WTC11 (cell line): ENCODE measurements around the gene MALSU1. TPM values are rescaled to one million over a fixed set of nuclear protein-coding genes. Genes with fewer than 3 reads are reported as not detected.

Experiments
- ATAC-seq: fragments of 200-7000 bp; cut with Tn5 transposase; 2 replicates; pipeline ENCODE4 v1.10.0; 2021; ENCODE audit warnings: mild to moderate bottlenecking, moderate library complexity
- CTCF ChIA-PET: fragments of 300-600 bp; sonication (Branson Sonifier 250); formaldehyde crosslinking; loops from one replicate; lab custom pipeline; 2021; ENCODE audit warnings: antibody characterized with exemption; lab: Charles Lee
- POLR2A ChIA-PET: fragments of 350-600 bp; sonication (Branson Sonifier 250); formaldehyde crosslinking; loops from one replicate; lab custom pipeline; 2021; ENCODE audit warnings: antibody characterized with exemption; lab: Charles Lee
- DNase-seq: peaks from one replicate; pipeline ENCODE4 v3.0.0; 2021; ENCODE audit warnings: low spot score
- H3K27ac Mint-ChIP-seq: 2 replicates; pipeline ENCODE4 v1.8.0; 2021; ENCODE audit warnings: mixed read lengths
- H3K27me3 Mint-ChIP-seq: 2 replicates; pipeline ENCODE4 v1.8.0; 2021; ENCODE audit warnings: low read depth, mild to moderate bottlenecking, moderate library complexity, mixed read lengths
- H3K36me3 Mint-ChIP-seq: 2 replicates; pipeline ENCODE4 v1.8.0; 2021; ENCODE audit warnings: mixed read lengths
- H3K4me1 Mint-ChIP-seq: 2 replicates; pipeline ENCODE4 v1.8.0; 2022; ENCODE audit warnings: mixed read lengths
- H3K4me3 Mint-ChIP-seq: 2 replicates; pipeline ENCODE4 v1.8.0; 2021; ENCODE audit warnings: mild to moderate bottlenecking, moderate library complexity, mixed read lengths
- H3K9me3 Mint-ChIP-seq: 2 replicates; pipeline ENCODE4 v1.8.0; 2021; ENCODE audit warnings: mixed read lengths
- AR ChIP-seq: fragments of 250-450 bp; sonication (Bioruptor Pico); IDR thresholded peaks from 2 replicates; pipeline ENCODE4 v1.9.0; 2021; ENCODE audit warnings: mild to moderate bottlenecking
- ATF6 ChIP-seq: sonication (generic); formaldehyde crosslinking; IDR thresholded peaks from 2 replicates; pipeline ENCODE4 v1.8.1; 2023; ENCODE audit warnings: mild to moderate bottlenecking, missing genetic modification reagents
- CREM ChIP-seq: sonication (generic); formaldehyde crosslinking; IDR thresholded peaks from 2 replicates; pipeline ENCODE4 v1.8.1; 2022; ENCODE audit warnings: mild to moderate bottlenecking, missing genetic modification reagents, moderate library complexity
- ERG ChIP-seq: fragments of 250-450 bp; sonication (Bioruptor Pico); IDR thresholded peaks from 2 replicates; pipeline ENCODE4 v1.8.0; 2021; ENCODE audit warnings: mild to moderate bottlenecking
- ESRRA ChIP-seq: sonication (generic); formaldehyde crosslinking; IDR thresholded peaks from 2 replicates; pipeline ENCODE4 v1.8.1; 2022; ENCODE audit warnings: mild to moderate bottlenecking, missing genetic modification reagents, borderline replicate concordance
- FOXK1 ChIP-seq: sonication (generic); formaldehyde crosslinking; IDR thresholded peaks from 2 replicates; pipeline ENCODE4 v1.8.0; 2022; ENCODE audit warnings: mild to moderate bottlenecking, moderate library complexity, missing genetic modification reagents
- HMGA2 ChIP-seq: fragments of 250-450 bp; sonication (Bioruptor Pico); IDR thresholded peaks from 2 replicates; pipeline ENCODE4 v1.4.0; 2021; ENCODE audit warnings: mild to moderate bottlenecking, moderate library complexity
- JAZF1 ChIP-seq: fragments of 250-450 bp; sonication (Bioruptor Pico); IDR thresholded peaks from 2 replicates; pipeline ENCODE4 v1.9.0; 2021; ENCODE audit warnings: moderate library complexity, mild to moderate bottlenecking, inconsistent platforms
- KAT7 ChIP-seq: sonication (generic); formaldehyde crosslinking; IDR thresholded peaks from 2 replicates; pipeline ENCODE4 v1.8.1; 2023; ENCODE audit warnings: missing genetic modification reagents, mild to moderate bottlenecking, borderline replicate concordance
- MXD4 ChIP-seq: fragments of 250-450 bp; sonication (Bioruptor Pico); IDR thresholded peaks from 2 replicates; pipeline ENCODE4 v1.8.0; 2021; ENCODE audit warnings: mild to moderate bottlenecking, moderate library complexity, borderline replicate concordance
- MYBL2 ChIP-seq: sonication (generic); formaldehyde crosslinking; IDR thresholded peaks from 2 replicates; pipeline ENCODE4 v1.8.1; 2023; ENCODE audit warnings: mild to moderate bottlenecking, moderate library complexity, missing genetic modification reagents
- NFE2L1 ChIP-seq: sonication (generic); formaldehyde crosslinking; IDR thresholded peaks from 2 replicates; pipeline ENCODE4 v1.8.1; 2023; ENCODE audit warnings: missing genetic modification reagents
- OVOL2 ChIP-seq: fragments of 250-450 bp; sonication (Bioruptor Pico); IDR thresholded peaks from 2 replicates; pipeline ENCODE4 v1.9.0; 2021; ENCODE audit warnings: mild to moderate bottlenecking, borderline replicate concordance
- PRRX2 ChIP-seq: fragments of 250-450 bp; sonication (Bioruptor Pico); IDR thresholded peaks from 2 replicates; pipeline ENCODE4 v1.8.0; 2021; ENCODE audit warnings: mild to moderate bottlenecking
- SMAD3 ChIP-seq: sonication (generic); formaldehyde crosslinking; IDR thresholded peaks from 2 replicates; pipeline ENCODE4 v1.8.0; 2022; ENCODE audit warnings: missing genetic modification reagents, mild to moderate bottlenecking, borderline replicate concordance
- SMAD4 ChIP-seq: sonication (generic); formaldehyde crosslinking; IDR thresholded peaks from 2 replicates; pipeline ENCODE4 v1.8.0; 2022; ENCODE audit warnings: mild to moderate bottlenecking, missing genetic modification reagents
- SOX15 ChIP-seq: fragments of 250-450 bp; sonication (Bioruptor Pico); IDR thresholded peaks from 2 replicates; pipeline ENCODE4 v1.9.0; 2021; ENCODE audit warnings: mild to moderate bottlenecking
- STAT6 ChIP-seq: sonication (generic); formaldehyde crosslinking; conservative IDR thresholded peaks from 2 replicates; pipeline ENCODE4 v1.8.1; 2023; ENCODE audit warnings: mild to moderate bottlenecking, low read depth, missing genetic modification reagents, moderate library complexity
- ZNF281 ChIP-seq: sonication (generic); formaldehyde crosslinking; IDR thresholded peaks from 2 replicates; pipeline ENCODE4 v1.8.0; 2023; ENCODE audit warnings: mild to moderate bottlenecking, missing genetic modification reagents
- ZNF512 ChIP-seq: sonication (generic); formaldehyde crosslinking; IDR thresholded peaks from 2 replicates; pipeline ENCODE4 v1.8.1; 2022; ENCODE audit warnings: missing genetic modification reagents, borderline replicate concordance
- total RNA-seq: library from RNA; stranded (reverse); gene quantifications from 3 replicates; pipeline ENCODE4 v1.2.3, GENCODE V29; 2021

MALSU1 gene
- total RNA-seq, 1 experiment from 2014 or later = 81.5 TPM

- Mint-ChIP-seq H3K4me3 (no peak overlapping the region), H3K9me3 (no peaks in the 10 kb centered on the region), H3K27me3 (no peaks in the 10 kb centered on the region), H3K27ac (0 out of 2 replicates have a peak overlapping the region, but pooled peaks have one; percentile 3), H3K36me3 (peaks cover 82% of the 10 kb centered on the region), H3K4me1 (no peaks in the 10 kb centered on the region; the same call in 1 of the 2 replicates)
- DNase-seq (no peak), ATAC-seq (no peak)
- ChIA-PET CTCF (no interaction called here), POLR2A (no interaction called here)
- TF ChIP-seq KAT7 (CRISPR knock-in tag) = no peak
- TF ChIP-seq ERG (CRISPR knock-in tag) = no peak
- no peak for TF ChIP-seq ZNF281
- no peak for TF ChIP-seq NFE2L1 (CRISPR knock-in tag)
- no peak for TF ChIP-seq FOXK1 (CRISPR knock-in tag)
- TF ChIP-seq CREM = no peak
- TF ChIP-seq SMAD3 (CRISPR knock-in tag) = no peak
- TF ChIP-seq SMAD4 (CRISPR knock-in tag) = no peak
- no peak for TF ChIP-seq HMGA2 (CRISPR knock-in tag)
- no peak for TF ChIP-seq ZNF512 (CRISPR knock-in tag)
- TF ChIP-seq STAT6 (CRISPR knock-in tag) = no peak
- TF ChIP-seq ATF6 (CRISPR knock-in tag) = no peak
- TF ChIP-seq MYBL2 = no peak
Observed at GRCh38 chr7:23343806-23344475, 44.8 kb downstream of the MALSU1 start.

GRCh38 chr7:23345601-23346000 lies 46.5 kb downstream of the MALSU1 start:
- ChIA-PET CTCF (interaction anchor here (1.4 kb wide), 1 partner anchor 12 kb away, joined by 3 read pairs; no protein-coding TSS in a partner anchor), POLR2A (no interaction called here)
- Mint-ChIP-seq H3K36me3 (peaks cover 77% of the 10 kb centered on the region), H3K27ac (no peak overlapping the region), H3K4me1 (peaks cover 8% of the 10 kb centered on the region), H3K4me3 (no peak overlapping the region), H3K27me3 (no peaks in the 10 kb centered on the region), H3K9me3 (no peaks in the 10 kb centered on the region)
- ATAC-seq (no peak), DNase-seq (no peak)
- TF ChIP-seq ESRRA = no peak
- no peak for TF ChIP-seq SMAD3 (CRISPR knock-in tag)
- TF ChIP-seq OVOL2 = no peak
- TF ChIP-seq MXD4 (CRISPR knock-in tag) = no peak
- no peak for TF ChIP-seq SOX15 (CRISPR knock-in tag)
- TF ChIP-seq JAZF1 (CRISPR knock-in tag) = no peak
- no peak for TF ChIP-seq PRRX2 (CRISPR knock-in tag)
- TF ChIP-seq AR = no peak
